KBM-7 (cell line): ENCODE data around the gene MFSD1.
A peak's percentile ranks its signal among the peaks of the same experiment; 100 is the strongest.

Experiments used
- DNase-seq: peaks from one replicate; pipeline ENCODE4 v3.0.0-alpha.2; 2015
- in situ Hi-C: fragments of 300-500 bp; cut with MboI; formaldehyde crosslinking; loops from 2 replicates; pipeline ENCODE4 v1.14.3; 2020; ENCODE audit warnings: low sequenced_read_pairs, low pct_unique_long_range_greater_than_20kb, mixed read lengths

The MFSD1 gene

DNA sequence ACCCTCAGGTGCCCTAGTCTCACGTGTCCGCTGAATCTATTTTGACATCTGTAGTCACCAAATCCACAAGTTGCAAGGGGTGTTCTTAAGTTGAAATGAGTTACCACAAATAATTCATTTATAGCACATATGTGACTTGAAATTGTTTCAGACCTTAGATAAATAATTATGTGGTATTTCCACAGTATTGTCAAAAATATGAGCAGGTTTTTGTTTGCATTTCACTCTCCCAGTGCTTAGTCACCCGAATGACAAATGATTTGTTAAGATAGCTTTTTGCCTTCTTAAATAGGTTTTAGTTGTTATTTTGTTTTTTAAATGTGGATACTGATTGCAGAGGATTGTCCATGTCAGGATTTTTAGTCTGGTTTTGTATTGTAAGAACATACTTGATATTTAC, 2.6 kb downstream of the MFSD1 start:
- in situ Hi-C loops = no loop called here
- DNase-seq = no peak

DNA sequence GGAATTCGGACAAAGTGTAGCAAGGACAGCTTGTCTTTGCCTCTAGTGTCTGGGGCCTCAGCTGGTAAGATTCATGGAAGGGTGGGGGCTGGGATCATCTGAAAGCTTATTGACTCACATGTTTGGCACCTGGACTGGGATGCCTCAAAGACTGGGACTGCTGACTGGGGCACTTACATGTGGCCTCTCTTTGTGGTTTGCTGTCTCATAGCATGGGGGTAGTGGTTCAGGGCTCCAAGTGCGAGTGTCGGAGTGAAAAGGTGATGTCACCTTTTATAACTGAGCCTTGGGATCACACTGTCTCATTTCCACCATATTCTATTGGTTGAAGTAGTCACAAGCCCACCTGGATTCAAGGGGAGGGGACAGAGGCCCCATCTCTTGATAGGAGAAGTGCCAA, 6.8 kb downstream of the MFSD1 start:
- peak; percentile 80 for DNase-seq

DNA sequence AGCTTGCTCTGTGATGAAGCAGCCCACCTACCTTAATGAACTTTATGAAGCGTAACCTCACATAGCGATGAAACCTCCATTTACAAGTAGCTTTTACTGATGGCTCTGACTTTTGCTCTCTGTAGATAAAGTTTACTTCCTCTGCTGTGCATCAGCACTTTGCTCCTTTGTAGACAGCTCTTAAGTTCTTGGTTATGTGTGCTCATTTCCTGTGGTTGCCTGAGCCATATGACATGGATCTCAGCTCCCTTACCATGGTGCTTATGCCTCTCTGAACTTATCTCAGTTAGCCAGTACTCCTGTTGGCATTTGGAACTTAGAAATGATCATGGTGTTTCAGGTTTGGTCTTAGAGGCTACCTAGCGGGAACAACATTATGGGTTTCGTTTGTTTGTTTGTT, 7.8 kb downstream of the MFSD1 start:
- peak; percentile 76 for DNase-seq
- in situ Hi-C loops = no loop called here

More for the DNA sequence above, 6.8 kb downstream of the MFSD1 start:
- in situ Hi-C loops = no loop called here

DNA sequence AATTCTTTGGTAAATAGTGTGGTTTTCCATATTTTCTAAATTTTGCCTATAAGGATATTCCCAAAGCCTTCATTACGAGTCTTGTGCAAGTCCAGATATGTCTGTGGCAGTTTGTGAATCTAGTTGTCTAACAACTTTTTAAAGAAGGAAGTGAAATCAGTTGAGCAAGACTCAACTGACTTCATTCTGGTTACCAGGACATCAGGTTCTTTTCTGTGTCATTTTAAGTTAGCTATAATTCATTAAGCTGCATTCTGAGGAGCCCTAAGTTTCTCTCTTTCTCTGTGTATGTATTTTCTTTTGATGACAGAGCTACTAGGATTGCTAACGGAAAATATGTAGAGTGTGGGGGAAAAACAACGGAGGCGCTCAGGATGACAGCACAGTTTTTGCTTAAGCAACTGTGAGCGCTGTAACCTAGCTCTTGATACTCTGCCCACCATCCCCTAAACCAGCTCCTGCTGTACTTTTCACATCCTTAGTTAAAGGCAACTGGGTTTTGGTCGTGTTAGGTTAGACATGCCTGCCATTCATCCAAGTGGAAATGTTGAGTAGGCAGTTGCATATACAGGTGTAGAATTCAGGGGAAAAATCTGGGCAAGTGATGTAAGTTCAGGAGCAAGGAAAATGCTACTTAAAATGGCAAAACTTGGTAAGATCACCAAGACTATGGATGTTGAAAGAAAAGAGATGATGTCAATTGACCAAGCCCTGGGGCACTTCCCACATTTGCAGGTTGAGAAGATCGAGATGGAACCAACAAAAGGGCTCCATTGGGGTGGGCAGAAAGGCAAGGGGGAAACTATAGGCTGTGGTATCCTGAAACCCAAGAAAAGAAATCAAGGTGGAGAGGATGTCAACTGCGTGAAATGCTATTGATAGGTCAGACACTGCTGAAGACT, 9.2 kb downstream of the MFSD1 start:
- in situ Hi-C loops = no loop called here
- DNase-seq = no peak

DNA sequence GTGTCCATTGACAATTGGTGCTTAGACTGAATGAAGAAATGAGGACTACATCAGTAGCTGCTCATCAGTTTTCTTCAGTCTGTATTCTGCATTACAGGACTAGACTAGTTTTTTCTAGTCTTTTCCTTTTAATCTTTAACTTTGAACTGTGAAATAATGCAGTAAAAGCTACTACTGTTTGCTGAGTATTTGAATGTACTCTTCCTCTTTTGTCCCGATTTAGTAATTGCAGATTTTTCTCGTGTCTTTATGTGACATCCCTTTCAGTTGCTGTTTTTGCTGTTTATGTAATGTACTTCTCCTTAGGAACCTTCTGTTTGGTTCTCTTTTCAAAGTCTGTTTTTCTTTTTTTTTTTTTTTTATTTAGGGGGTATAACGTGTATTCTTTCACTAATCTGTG, 17.4 kb downstream of the MFSD1 start:
- in situ Hi-C loops = no loop called here
- DNase-seq = no peak

DNA sequence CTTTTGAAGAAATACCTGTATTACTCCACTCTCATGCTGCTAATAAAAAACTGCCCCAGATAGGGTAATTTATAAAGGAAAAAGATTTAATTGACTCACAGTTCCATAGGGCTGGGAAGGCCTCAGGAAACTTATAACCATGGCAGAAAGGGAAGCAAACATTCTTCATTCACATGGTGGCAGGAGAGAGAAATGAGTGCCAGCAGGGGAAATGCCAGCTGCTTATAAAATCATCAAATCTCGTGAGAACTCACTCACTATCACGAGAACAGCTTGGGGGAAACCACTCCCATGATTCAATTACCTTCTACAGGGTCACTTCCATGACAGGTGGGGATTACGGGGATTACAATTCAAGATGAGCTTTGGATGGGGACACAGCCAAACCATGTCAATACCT, 18.7 kb downstream of the MFSD1 start:
- in situ Hi-C loops = no loop called here
- no peak for DNase-seq

DNA sequence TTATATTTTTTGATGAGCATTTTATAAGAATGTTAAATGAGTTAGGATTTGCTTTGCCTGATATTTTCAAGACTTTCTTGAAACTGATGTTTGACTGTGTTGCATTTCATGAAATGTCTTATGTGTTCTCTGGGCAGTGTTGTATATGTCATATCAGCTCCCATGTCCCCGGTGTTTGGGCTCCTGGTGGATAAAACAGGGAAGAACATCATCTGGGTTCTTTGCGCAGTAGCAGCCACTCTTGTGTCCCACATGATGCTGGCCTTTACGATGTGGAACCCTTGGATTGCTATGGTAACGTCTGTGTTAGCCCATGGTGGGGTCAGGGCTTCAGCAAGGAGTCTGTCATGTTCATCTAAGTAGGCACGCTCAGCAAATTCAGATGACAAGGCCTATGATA, 20.0 kb downstream of the MFSD1 start:
- in situ Hi-C loops = no loop called here
- DNase-seq = no peak

DNA sequence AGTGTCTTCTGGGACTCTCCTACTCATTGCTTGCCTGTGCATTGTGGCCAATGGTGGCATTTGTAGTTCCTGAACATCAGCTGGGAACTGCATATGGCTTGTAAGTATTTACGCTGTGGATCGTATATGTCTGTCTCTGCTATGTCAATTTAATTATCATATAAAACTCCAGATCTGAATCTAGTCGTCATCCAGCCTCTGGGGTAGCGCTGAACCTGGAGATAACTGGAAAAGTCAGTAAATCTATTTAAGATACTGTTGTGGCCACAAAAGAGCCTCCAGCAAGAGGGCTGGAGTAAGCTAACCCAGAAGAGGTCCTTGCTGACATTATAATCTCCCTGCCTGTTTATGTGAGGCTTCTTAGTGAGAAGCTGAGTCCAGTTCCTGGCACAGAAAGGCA, 21.6 kb downstream of the MFSD1 start:
- DNase-seq = no peak
- in situ Hi-C loops = no loop called here

DNA sequence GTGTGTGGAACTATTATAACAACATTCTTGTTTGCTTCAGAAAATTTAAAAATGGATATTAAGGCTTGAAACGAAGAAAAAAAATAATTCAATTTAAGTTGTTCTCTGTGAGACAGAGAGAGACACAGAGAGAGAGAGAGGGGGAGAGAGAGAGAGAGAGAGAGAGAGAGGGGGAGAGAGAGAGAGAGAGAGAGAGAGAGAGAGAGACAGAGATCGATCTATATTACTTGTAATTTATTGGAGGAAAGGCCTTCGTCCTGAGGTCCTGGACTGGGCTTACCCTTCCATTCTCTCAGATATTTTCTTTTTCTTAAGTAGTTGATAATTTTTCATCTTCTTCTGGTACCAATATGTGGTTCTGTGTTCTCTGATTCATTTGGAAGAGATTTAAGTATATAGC, 25.9 kb downstream of the MFSD1 start:
- DNase-seq = no peak
- in situ Hi-C loops = loop anchor here (25.0 kb wide), 1 partner anchor 435 kb away; no protein-coding TSS in a partner anchor

DNA sequence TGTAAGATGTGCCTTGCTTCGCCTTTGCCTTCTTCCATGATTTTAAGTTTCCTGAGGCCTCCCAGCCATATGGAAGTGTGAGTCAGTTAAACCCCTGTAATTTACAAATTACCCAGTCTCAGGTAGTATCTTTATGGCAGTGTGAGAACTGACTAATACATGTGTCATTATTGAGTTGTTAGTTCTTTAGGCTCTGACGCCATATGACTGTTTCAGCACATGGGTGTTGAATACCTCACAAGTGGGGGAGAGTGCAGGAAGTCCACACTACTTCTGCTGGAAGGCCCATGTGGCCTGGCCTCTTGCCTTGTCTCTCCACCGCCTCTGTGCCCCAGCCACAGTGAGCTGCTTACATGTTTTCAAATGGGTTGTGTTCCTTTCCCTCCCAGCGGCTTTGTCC, 28.5 kb downstream of the MFSD1 start:
- DNase-seq = no peak
- in situ Hi-C loops = loop anchor here (25.0 kb wide), 1 partner anchor 432 kb away; no protein-coding TSS in a partner anchor

DNA sequence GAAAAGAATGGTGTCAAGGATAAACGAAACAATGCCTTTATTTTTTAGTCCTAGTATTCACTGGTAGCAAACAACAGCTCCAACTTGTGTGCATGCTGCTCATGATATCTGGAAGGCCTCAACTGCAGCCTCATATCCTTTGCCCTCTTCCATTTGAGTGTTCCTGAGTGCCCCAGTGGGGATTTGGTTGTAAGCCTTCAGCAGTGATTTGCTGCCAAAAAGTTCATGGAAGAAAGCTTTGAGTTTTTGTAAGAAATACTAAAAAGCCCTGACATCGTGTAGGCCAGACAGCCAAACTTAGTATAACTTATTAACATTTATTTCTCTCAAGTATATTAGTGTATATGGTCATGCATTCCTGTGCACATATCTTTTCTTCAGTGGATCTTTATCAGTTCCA, 30.0 kb downstream of the MFSD1 start:
- in situ Hi-C loops = loop anchor here (25.0 kb wide), 1 partner anchor 430 kb away; no protein-coding TSS in a partner anchor
- no peak for DNase-seq

DNA sequence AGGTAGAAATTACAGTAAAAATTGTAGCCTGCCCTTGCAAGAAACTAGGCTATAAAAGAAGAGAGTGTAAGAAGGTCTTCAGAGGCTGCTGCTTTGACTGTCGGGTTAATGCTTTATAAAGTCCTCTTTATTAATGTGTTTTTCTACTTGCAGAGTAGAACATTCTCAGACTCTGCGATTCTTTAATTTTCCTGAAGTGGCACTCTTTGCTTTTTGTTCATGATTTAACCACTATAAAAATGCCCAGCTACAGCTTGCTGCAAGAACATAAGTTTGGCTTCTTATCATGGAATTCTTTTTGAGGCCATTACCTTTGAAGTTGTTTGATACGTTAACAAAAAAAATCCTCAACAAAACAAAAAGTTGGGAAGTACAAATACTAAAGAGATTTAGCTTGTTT, 33.8 kb downstream of the MFSD1 start:
- in situ Hi-C loops = loop anchor here (25.0 kb wide), 1 partner anchor 427 kb away; no protein-coding TSS in a partner anchor
- DNase-seq = no peak

DNA sequence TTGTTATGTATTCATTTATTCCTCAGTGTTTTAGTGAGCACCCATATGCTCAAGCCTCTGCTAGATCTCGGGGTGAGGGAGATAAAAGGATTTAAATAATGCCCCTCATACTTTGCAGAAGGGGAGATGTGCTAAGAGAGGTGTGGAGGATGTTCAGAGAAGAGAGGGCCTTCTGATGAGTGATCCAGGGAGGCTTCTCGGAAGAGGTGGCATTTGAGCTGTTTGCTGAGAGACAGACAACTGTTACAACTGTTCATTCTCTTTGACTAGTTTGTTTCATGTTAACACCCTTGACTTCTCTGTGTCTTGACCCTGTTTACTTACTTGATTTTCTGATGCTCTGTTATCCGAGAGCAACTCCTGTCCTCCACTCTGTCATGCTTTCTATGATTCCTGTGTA, 34.5 kb downstream of the MFSD1 start:
- in situ Hi-C loops = loop anchor here (25.0 kb wide), 1 partner anchor 426 kb away; no protein-coding TSS in a partner anchor
- DNase-seq = no peak

DNA sequence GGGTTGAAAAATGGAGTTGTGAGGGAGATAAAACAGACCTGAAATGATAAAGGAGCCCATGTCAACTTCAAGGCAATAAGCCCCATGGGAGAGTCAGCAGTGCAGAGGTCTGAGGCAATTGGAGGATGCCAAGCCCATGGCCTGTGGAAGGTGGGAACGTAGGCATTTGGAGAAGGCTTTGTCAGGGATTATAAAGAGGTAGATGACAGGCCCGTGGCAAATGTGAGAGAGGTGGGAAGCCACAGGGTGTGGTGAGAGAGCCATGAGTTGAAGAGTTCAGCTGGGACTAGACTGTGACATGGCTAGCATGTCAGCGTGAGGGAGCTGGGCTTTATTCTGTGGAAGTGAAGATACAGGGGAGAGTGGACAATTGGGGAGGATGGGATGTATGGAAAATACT, 35.4 kb downstream of the MFSD1 start:
- in situ Hi-C loops = loop anchor here (25.0 kb wide), 1 partner anchor 425 kb away; no protein-coding TSS in a partner anchor
- no peak for DNase-seq

DNA sequence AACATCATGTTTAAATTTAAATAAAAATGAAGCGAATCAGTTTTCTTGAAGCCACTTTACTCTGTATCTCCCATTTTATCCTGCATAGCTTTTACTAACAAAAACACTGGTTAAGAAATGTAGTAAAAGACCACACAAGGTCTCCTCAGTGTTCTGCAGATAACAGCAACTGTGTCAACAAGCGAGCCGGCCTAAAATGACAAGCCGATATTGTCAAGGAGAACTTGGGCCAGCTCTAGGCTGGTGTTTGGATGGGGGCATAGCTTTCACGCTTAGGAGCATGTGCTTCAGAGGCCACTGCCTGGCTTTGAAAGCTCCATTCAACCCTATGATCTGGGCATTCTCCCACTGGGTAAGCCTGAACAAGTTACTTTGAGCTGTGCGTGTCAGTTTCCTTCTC, 38.1 kb downstream of the MFSD1 start:
- no peak for DNase-seq
- in situ Hi-C loops = loop anchor here (25.0 kb wide), 1 partner anchor 422 kb away; no protein-coding TSS in a partner anchor

DNA sequence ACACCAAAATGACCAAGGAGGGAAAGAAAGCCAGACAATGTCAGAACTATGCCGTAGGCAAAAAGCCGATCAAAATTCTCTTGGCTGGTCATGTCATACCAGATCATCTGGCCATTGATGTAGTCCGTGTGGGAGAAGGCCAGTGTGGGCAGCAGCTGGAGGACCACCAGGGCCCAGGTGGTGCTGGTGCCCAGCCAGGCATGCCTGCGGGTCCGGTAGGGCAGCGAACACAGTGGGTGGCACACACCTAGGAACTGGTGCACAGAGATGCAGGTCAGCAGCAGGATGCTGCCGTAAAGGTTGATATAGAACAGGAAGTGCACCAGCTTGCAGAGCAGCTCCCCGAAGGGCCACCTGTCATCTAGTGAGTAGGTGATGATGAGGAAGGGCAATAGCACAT, 39.5 kb downstream of the MFSD1 start:
- DNase-seq = no peak
- in situ Hi-C loops = loop anchor here (25.0 kb wide), 1 partner anchor 421 kb away; no protein-coding TSS in a partner anchor

DNA sequence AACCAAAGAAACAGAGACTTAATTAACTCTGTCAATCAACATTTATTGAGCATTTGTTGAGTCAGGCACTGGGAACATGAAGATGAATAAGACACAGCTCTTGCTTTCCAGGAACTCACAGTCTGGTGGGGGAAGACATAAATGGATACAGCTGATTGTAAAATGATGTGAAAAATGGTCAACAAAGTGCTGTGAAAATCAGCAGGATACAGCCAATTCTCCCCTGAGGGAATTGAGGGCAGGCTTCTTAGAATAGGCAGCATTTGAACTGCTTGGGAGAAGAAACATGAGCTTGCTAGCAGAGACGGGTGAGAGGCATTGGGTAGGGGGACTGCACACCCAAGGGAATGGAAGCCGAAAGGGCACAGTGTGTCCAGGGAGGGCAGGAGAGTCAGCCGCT, 41.1 kb downstream of the MFSD1 start:
- no peak for DNase-seq
- in situ Hi-C loops = loop anchor here (25.0 kb wide), 1 partner anchor 419 kb away; no protein-coding TSS in a partner anchor

DNA sequence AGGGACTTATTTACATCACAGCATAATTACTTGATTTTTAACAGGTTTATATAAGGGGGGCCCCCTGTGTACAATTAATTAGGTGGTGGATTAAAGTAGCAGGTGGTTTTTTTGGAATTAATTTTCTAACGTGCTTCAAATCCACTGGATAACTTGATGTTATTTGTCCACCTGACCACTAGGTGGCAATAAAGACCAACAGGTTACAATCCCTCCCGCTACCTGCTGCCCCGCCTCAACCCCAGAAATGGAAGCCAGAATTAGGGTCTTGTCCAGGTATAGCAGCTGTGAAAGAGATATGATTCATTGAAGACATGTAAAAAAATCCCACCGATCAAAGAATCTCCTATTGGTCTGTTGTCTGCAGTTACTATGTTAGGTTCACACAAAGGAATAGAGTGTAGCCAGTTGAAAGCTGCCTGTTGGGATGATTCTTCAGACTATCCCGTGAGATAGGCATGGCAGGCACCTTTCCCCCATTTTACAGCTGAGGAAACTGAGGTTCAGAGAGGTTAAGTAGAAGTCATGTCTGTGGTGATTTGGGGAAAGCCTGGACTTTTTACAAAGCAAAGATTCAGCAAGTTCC, 44.0 kb downstream of the MFSD1 start:
- in situ Hi-C loops = loop anchor here (25.0 kb wide), 1 partner anchor 416 kb away; no protein-coding TSS in a partner anchor

DNA sequence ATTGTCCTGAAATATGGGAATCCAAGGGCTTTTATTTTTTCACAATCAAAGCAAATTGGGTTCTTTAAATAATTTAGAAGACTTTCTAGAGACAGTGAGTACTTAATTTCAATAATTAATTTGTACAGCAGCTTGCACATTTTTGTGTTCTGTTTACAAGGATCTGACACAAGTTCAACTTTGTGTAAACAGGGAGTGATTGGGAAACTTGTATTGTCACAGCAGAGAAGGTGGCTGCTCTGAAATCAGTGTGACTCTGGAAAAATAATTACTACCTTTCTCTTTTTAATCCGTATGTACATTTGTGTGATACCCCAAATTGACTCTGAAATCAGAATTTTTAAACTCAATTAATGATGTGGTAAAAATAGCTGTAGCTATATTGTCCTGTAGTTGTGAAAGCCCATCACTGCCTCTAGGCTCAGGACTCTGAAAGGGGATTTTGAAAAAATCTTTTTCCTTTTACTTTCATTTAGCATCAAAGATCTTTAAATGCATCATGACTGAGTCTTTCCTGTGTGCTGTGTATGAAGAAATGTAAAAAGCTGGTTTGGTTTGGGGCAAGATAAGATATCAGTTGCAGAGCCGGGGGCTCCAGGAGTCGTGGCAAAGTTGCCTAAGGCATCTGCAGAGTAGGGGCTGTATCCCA, 45.1 kb downstream of the MFSD1 start:
- in situ Hi-C loops = loop anchor here (25.0 kb wide), 1 partner anchor 415 kb away; no protein-coding TSS in a partner anchor
- no peak for DNase-seq

More for the DNA sequence above, 44.0 kb downstream of the MFSD1 start:
- DNase-seq = peak; percentile 51
